Fibroblast of skin of back (primary cell): ENCODE data around the gene PET100.

ENCODE experiments used
- DNase-seq: peaks from one replicate; pipeline ENCODE4 v3.0.0-alpha.2; 2013

The PET100 gene

DNA sequence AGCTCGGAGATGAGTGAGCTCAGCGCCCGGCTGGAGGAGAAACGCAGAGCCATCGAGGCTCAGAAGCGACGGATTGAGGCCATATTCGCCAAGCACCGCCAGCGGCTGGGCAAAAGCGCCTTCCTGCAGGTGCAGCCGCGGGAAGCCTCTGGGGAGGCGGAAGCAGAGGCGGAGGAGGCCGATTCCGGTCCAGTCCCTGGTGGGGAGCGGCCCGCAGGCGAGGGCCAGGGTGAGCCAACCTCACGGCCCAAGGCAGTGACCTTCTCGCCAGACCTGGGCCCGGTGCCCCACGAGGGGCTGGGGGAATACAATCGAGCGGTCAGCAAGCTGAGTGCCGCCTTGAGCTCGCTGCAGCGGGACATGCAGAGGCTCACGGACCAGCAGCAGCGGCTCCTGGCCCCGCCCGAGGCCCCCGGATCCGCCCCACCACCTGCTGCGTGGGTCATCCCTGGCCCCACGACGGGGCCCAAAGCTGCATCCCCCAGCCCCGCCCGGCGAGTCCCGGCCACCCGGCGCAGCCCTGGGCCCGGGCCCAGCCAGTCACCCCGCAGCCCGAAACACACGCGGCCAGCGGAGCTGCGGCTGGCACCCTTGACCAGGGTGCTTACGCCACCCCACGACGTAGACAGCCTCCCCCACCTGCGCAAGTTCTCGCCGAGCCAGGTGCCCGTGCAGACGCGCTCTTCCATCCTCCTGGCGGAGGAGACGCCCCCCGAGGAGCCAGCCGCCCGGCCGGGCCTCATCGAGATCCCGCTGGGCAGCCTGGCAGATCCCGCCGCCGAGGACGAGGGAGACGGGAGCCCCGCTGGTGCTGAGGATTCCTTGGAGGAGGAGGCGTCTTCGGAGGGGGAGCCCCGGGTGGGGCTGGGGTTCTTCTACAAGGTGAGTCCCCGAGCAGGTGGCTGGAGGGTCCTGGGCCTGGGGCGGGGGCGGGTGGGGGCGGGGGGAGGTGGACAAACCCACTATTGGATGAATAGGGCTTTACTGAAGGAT lies 17.0 kb upstream of the PET100 start:
- DNase-seq = no peak

DNA sequence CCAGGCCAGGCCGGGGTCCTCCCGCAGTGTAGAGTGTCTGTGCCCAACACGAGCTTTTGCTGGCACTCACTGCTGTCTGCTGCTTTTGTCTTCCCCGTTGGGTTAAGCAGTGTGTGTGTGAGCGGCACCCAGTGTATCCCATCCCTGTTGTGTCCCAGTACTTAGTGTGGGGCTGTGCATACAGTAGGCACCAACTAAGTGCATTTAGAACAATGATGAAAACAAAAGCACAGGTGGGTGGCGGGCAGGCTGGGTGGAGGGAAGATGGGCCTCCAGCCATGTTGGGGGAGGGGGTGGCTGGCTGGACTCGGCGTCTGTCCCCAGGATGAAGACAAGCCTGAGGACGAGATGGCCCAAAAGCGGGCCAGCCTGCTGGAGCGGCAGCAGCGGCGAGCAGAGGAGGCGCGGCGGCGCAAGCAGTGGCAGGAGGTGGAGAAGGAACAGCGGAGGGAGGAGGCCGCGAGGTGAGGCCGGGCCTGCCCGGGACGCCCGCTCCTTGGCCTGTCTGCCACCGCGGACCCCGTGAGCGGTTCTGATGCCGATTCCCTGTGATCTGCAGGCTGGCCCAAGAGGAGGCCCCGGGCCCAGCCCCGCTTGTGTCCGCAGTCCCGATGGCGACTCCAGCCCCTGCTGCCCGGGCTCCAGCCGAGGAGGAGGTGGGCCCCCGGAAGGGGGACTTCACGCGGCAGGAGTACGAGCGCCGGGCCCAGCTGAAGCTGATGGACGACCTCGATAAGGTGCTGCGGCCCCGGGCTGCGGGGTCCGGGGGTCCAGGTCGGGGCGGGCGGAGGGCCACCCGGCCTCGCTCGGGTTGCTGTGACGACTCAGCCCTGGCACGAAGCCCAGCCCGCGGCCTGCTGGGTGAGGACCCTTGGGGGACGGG lies 14.5 kb upstream of the PET100 start:
- DNase-seq = no peak

DNA sequence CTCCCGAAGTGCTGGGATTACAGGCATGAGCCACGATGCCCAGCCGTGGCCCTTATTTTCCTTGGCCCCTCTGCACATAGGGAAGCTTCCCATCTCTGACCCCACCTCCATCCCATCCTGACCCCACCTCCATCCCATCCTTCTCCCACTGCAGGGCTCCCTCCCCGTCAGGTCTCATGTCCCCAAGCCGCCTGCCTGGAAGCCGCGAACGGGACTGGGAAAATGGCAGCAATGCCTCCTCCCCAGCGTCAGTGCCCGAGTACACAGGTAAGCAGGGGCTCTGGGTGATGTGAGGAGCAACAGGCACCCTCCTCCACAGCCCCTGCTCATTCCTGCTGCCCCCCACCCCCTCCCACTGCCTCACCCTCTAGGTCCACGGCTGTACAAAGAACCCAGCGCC lies 12.4 kb upstream of the PET100 start:
- DNase-seq = no peak

DNA sequence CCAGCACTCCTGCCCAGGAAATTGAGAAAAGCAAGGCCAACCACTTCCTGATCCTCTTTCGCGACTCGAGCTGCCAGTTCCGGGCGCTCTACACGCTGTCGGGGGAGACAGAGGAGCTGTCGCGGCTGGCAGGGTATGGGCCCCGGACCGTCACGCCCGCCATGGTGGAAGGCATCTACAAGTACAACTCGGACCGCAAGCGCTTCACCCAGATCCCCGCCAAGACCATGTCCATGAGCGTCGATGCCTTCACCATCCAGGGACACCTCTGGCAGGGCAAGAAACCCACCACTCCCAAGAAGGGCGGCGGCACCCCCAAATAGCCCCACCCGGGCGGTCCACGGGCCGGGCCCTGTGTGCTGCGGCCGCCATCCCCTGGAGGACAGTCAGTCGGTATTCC lies 11.9 kb upstream of the PET100 start:
- no peak for DNase-seq

DNA sequence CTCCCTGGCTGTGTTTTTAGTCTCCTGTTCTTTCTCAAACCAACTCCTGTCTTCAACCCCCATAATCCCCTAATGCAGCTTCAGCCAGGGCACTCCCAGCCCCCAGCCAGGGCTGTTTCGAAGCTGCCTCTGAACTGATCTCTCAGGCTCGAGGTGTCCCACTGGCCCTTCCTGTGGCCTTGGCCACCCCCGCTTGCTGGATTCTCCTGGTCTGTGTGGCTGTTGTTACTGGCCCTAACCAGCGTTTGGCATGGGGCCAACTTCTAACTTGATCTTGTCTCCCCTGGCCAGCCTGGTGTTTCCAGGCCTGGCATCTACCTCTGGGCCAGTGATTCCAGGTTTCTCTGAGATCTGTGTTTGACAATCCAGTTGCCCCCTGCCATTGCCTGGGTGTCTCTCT lies 11.2 kb upstream of the PET100 start:
- DNase-seq = no peak

DNA sequence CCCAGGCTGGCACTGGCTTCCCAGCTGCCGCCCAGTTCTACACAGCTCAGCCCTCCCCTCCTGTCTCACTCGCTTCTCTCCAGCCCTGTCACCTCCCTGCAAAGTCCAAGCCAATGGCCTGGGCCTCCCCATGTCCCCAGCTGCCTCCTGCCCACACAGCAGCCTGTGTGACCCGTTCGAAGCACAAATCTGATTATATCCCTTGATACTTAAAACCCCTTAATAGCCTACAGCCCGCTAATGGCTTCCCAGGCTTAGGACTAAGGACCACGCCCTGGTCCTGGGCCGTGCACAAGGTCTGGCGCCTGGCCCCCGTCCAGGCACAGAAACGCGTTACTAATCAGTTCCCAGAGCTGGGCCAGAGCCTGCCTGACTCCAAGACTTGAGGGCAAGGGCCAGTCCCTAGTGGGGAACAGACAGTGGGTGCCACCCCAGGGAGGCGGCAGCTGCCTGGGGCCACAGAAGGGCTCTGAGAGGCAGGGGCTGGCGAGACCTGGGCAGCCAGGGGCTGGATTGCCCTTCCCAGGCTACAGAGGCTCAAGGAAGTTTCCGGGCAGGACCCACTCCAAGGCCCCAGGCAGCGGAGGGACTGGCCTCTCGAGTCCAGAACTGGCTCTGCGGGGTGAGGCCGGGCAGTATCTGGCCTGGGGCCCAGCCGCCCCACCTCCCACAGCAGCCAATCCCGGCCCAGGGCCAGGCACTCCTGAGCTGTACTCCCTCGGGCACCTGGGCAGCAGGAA lies 10.7 kb upstream of the PET100 start:
- DNase-seq = no peak

DNA sequence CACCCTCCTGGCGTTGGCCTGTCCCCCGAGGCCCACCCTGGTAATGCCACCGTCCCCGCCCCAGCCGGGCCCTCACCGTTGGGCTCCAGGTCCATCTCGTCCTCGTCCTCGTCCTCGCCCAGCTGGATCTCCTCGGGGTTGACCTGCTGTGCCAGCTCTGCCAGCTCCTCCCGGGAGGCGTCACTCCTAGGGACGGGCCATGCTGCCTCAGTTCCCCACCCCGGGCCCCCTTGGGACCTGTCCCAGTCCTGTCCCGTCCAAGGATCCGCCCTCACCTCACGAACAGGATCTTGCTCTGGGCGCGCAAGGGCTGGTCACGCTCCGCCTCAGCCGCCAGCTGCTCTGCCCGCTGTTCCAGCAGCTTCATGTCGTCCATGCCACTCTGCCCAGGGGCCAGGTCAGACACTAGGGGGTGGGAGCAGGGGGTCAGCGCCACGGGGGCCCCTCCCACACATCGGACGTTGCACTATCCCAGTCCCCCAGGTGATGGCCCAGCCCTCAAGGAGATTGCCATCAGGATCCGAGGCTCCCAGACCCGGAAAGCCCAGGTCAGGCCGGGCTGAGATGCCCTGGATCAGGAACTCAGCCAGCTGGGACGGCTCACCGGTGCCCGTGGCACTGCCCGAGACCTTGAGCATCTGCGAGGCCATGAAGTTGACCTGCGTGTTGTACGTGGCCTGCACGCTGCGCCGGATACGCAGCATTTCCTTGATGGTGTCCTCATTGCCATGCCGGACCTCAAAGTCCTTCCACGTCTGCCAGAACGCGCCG lies 9.7 kb upstream of the PET100 start:
- no peak for DNase-seq

DNA sequence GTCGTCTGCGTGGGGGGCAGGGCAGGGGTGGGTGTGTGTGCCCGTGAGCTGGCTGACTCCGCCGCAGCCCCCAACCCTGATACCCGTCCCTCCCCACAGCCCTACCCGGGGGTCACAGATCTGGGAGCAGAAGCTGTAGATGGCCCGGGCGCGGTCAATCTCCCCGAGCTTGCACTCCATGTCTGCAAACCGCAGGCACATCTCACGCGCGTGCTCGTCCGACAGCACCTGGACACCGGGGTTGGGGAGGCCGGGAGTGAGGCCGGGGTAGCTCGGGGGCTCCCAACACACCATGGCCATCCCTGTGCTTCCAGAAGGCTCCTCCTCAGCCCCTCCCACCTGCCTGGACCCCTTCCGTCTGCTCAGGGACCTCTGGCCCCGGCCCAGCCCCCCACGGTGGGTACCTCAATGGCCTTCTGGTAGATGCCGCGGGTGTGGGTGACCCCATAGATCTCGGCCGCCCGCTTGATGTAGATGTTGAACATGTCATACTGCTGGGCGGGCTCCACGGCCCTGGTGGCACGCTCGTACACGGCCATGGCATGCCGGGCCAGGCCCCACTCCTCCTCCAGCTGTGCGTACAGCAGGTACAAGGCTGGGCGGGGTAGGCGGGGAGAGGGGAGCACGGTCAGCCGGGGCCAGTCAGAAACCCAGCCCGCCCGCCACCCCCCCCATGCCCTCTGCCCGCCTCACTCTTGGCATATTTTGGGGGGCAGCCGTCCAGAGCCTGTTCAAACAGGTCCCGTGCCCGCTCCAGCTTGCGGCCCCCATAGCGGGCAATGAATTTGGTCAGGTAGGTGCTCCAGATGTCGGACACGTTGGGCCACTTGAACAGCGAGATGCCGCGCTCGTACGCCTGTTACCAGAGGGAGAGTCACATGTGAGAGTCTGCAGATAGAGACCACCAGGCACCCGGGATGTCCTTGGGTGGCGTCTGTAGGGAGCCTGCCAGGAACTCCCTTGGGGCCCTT lies 8.9 kb upstream of the PET100 start:
- DNase-seq = no peak

DNA sequence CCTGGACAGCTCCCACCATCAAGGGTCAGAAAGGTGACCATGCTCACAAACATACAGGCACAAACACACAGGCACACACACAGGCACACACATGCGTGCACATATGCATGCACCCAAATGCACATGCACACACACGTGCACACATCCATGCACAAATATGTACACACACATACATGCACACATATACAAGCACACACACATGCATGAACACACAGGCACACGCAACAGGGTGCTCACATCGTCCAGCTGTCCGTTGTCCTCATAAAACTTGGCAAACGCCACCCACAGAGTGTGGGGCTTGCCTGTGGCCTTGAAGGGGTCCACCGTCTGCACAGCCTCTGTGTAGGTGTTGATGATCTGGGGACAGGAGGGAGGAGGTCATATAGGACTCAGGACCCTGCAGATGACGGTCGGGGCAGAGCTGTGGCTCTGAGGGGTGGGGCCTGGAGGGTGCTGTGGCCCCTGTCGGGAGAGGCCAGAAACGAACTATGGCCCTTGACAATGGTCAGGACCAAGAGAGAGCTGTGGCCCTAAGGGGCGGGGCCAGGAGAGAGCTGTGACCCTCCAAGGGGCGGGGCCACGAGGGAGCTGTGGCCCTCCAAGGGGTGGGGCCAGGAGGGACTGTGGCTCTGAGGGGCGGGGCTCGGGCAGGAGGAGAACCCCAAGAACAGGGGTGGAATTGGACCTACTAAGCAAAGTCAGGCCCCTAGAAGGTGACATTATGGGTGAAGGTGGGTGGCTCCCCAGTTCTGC lies 6.5 kb upstream of the PET100 start:
- DNase-seq = no peak

DNA sequence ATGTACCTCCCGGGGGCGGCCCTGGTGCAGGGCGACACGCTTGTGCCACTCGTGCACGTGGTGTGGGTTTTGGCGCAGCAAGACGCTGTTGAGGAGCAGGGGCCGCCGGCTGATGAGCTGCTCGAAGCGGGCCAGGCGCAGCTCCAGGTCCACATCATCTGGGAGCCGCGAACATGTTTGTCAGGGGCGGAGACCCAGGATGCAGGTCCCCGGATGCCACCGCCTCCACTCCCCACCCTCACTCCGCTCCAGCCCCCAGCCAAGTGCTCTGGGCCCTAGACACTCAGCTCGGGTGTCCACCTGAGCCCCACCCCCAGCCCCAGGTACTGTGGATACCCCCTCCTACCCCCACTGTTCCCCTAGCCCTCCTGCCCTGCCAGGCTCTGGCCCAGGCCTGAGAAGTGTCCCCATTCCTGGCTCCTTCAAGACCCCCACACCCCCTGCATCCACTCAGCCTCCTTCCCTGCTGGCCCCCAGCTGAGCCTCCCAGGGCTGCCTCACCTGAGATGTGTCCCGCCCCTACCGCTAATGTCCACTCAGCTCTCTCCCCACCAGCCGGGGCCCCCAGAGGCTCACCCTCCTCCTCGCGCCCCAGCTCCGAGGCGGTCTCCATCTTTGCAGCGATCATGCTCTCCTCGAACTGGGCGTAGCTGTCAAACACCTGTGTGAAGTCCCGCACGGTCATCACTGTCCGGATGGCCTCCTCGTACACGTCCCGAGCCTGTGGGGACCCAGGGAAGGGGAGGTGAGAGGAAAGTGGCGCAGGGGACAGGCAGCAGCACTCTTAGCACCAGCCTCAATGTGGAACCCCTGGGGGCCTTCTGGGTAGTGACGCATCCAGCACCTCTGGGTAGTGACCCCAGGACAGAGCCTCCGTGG lies 5.6 kb upstream of the PET100 start:
- no peak for DNase-seq

DNA sequence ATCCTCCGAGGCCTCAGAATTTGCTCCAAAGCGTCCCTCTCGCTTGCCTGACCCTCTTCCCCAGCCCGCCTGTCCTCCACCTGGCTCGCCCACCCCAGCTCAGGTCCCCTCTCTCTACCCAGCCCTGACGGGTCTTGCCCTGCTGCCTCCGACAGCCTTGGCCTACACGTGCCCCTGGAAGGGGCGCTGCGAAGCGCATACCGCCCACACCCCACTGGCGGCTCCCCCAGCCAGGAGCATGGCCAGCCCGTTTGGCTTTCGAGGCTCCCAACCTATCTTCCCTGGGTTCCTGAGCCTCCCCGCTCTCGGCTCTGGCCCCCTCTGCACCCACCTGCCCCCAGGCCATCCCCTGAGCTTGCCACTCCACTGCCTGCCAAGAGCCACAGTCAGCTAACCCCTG lies 4.8 kb upstream of the PET100 start:
- no peak for DNase-seq

DNA sequence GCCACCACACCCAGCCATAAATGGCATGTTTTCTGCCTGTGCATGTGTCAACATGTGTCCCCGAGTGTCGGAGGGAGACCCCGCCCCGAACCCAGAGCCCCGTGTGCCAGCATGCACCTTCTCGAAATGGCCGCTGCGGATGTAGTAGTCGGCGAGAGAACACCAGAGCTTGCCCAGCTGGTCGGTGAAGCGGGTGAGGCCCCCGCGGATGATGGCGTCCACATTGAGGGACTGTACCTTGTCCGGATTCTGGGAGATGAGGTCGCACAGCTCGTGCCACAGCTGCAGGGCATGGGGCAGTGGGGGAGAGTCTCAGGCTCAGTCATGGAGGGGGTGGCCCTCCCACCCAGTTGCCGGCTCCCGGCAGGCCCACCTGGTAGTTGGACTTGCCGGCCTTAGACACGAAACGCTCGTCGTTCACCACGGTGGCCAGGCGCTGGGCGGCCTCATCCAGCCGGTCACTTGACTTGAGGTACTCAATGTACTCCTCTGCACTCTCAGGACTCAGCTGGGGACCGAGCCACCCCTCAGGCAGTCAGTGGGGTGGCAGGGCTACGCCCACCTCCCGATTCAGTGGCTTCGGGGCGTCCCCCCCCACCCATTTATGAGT lies 3.7 kb upstream of the PET100 start:
- DNase-seq = no peak

DNA sequence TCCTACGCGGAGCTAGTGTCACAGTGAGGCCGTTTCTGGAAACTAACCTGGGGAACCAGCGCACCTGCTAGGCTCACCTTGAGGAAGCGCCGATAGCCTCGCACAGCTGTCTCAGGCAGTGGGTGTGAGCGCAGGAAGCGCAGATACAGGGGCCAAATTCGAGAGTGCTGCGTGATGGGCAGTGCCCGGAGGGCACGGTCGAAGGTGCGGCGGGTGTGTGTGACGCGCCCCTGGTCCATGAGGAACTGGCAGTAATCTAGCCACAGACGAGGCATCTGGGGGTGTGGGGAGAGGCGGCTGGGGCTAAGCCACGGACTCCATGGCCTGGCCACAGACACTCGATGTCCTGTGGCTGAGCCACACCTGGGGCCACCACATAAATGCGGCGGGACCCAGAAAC lies 2.4 kb upstream of the PET100 start:
- no peak for DNase-seq

DNA sequence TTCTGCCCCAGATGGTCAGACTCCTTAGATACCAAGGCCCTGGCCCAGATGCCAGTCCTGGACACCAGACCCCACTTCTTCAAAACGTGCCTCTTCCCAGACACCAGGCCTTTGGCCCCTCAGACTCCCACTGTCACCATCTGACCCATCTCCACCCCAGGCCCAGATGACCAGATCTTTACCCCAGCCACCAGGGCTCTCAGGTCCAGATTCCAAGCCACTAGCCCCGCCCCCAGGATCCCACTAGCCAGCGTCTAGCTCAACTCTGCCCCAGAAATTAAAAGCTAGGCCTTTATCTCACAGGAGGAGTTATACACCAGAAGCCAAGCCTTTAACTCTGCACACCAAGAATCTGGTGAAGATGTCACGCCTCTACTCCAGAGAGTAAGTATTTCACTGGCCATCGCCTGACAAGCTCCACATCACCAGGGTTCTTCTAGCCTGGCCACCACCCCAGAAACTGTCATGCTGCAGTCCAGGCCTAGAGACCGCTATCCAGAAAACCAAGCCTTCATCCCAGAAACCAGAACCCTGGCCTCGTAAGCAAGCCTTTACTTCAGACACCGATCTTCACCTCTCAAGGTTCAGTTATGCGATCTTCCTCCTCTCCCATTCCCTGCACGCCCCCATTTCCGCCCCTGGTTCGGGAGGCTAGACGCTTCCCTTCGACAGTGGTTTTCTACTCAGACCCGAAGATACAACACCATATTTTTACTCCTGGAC lies 843 bp upstream of the PET100 start:
- no peak for DNase-seq

DNA sequence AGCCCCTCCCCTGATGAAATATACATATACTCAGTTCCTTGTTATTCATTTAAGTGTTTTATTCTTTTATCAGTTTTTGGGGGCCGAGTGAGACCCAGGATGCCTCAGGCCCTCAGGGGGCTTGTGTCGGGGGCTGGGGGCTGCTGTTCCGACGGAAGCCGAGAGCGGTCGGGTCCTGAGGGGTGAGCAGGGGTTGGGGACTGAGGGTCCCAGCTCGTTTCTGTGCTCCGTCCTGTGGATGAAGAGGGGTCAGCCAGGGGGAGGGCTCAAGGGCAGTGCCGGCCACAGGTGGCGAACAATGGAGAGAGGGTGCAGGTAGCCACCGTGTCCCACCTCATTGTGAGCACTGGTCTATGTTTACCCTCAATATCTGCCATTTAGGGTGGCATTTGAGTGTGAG lies 2.0 kb downstream of the PET100 start:
- no peak for DNase-seq

DNA sequence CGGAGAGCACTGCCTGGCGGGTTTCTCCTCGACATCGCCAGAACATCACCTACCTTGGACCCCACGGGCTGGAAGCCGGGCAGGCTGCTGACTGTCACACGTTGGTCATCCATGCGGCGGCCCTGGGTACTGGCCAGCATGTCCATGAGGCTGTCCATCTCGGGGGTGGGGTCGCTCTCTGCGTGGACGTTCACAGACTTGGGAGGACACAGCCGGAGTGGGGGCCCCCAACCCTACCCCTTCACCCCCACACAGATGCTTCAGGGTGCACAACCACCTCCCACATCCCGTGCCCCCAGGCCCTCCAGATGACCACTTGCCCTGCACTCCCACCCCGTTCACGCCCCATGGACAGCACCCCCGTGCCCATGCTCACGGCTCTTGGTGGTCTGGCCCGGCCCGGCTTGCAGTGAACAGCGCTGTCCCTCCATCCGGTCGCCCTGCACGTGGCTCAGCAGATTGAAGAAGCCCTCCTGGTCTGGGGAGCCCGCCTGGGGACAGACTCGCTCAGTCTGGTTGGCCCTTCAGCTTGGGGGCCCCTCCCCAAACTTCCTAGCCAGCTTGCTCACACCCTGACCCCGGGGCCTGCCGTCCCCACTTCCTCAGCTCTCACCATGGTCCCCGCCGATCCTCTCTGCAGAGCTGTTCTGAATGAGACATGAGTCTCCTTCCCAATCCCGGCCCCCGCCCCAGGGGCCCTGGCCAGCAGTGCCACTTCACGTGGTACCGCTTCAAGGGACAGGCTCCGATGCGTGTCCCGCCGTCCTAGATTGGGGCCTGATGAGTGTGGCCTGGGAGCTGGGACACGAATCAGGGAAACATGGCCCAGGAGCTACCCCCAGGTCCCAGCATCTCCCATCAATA lies 3.0 kb downstream of the PET100 start:
- DNase-seq = no peak

DNA sequence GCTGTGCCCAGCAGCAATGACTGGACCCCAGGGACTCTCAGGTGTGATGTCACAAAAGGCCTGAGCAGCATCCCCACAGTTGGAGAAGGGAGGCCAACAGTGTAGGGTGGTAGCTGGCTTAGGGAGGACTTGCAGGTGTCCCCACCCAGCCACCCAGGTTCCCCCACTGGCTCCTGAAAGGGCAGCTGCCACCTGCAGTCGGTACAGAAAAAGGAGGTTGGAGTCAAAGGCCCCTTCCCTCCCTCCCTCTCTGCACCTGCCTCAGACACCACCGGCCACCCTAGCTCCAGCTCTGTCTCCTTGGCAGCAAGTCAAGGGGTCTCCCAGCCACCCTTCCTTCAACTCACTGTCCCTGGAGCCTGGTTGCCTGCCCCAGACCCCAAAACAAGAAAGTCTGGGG lies 4.1 kb downstream of the PET100 start, which contains the start of gene PCP2:
Gene PCP2, minus strand, starts transcription at position 22 of the 400 bp plus-strand sequence. CDS start 262 bp downstream, outside the sequence.
- no peak for DNase-seq
